B cell (primary cell): Measurements from ENCODE around the gene BTBD17. TPM values are rescaled to one million over a fixed set of nuclear protein-coding genes. Genes with fewer than 3 reads are reported as not detected.

Experiments
- ATAC-seq: fragments of 200-7000 bp; cut with Tn5 transposase; one replicate; pipeline ENCODE4 v1.10.0; 2021; ENCODE audit warnings: low read depth, mild to moderate bottlenecking, moderate number of reproducible peaks, moderate library complexity
- CTCF ChIA-PET: fragments of 350-600 bp; sonication (Branson Sonifier 250); formaldehyde crosslinking; loops from one replicate; lab custom pipeline; 2021; ENCODE audit warnings: antibody characterized with exemption, inconsistent platforms; lab: Charles Lee
- POLR2A ChIA-PET: fragments of 350-600 bp; sonication (Branson Sonifier 250); formaldehyde crosslinking; loops from one replicate; lab custom pipeline; 2021; ENCODE audit warnings: antibody characterized with exemption; lab: Charles Lee
- DNase-seq: peaks from one replicate; pipeline ENCODE4 v3.0.0; 2013
- H2AFZ ChIP-seq: 2 replicates; pipeline ENCODE4 v1.6.1; 2012; ENCODE audit warnings: mild to moderate bottlenecking, low read depth, low read length; ENCODE audit not compliant: insufficient read depth, poor library complexity, severe bottlenecking
- H3K27ac ChIP-seq, 2 donors: 1 replicate in 1 of 2; 2 replicates in 1 of 2; pipeline ENCODE4 v1.5.1; 2012 to 2013; ENCODE audit warnings: low read length in 2 of 2, mild to moderate bottlenecking in 2 of 2, moderate library complexity in 1 of 2
- H3K27me3 ChIP-seq, 4 experiments: fragments of 200-600 bp in 1 of 4; sonication (generic) in 1 of 4; replicated peaks in 1 of 4; 1 replicate in 2 of 4; 2 replicates in 2 of 4; pipeline versions ENCODE4 v1.6.1 to v1.7.0; 2013 to 2016; ENCODE audit warnings: low read length in 3 of 4, mild to moderate bottlenecking in 2 of 4, mixed read lengths in 1 of 4, moderate library complexity in 1 of 4; ENCODE audit not compliant: insufficient read depth in 4 of 4, control insufficient read depth in 3 of 4; ENCODE audit errors: control extremely low read depth in 1 of 4
- H3K36me3 ChIP-seq, 2 experiments: replicated peaks in 1 of 2; 1 replicate in 1 of 2; 2 replicates in 1 of 2; pipeline versions ENCODE4 v1.6.1 to v1.7.1; 2013; ENCODE audit warnings: low read length in 1 of 2; ENCODE audit not compliant: insufficient read depth in 2 of 2, control insufficient read depth in 1 of 2; ENCODE audit errors: control extremely low read depth in 1 of 2, extremely low read depth in 1 of 2
- H3K4me1 ChIP-seq, 2 donors: fragments of 200-600 bp in 1 of 2; sonication (generic) in 1 of 2; 1 replicate in 1 of 2; 2 replicates in 1 of 2; pipeline versions ENCODE4 v1.5.1 to v1.6.1; 2013 to 2017; ENCODE audit warnings: low read length in 2 of 2; ENCODE audit not compliant: control insufficient read depth in 2 of 2, insufficient read depth in 2 of 2
- H3K4me2 ChIP-seq: replicated peaks from 2 replicates; pipeline ENCODE3; 2012; ENCODE audit warnings: mild to moderate bottlenecking, low read depth, low read length; ENCODE audit not compliant: poor library complexity, severe bottlenecking
- H3K4me3 ChIP-seq, 5 experiments: fragments of 200-600 bp in 1 of 5; sonication (generic) in 1 of 5; 1 replicate in 3 of 5; 2 replicates in 2 of 5; pipeline versions ENCODE4 v1.5.1 to v1.7.0; 2011 to 2016; ENCODE audit warnings: low read length in 4 of 5, mild to moderate bottlenecking in 4 of 5, low read depth in 2 of 5, control low read depth in 1 of 5, moderate library complexity in 1 of 5; ENCODE audit not compliant: insufficient read depth in 1 of 5; ENCODE audit errors: control extremely low read depth in 1 of 5, extremely low read depth in 1 of 5
- H3K79me2 ChIP-seq: fragments of 200-600 bp; sonication (generic); one replicate; pipeline ENCODE4 v1.6.0; 2016; ENCODE audit warnings: low read length; ENCODE audit not compliant: control insufficient read depth, insufficient read depth
- H3K9ac ChIP-seq: fragments of 200-600 bp; sonication (generic); 2 replicates; pipeline ENCODE4 v1.6.1; 2017; ENCODE audit warnings: mild to moderate bottlenecking, low read length, moderate library complexity
- H3K9me3 ChIP-seq, 3 donors: one replicate each; pipeline versions ENCODE4 v1.6.1 to v1.7.1; 2013; ENCODE audit warnings: low read length in 2 of 3; ENCODE audit not compliant: control insufficient read depth in 2 of 3, insufficient read depth in 1 of 3; ENCODE audit errors: control extremely low read depth in 1 of 3
- H4K20me1 ChIP-seq: 2 replicates; pipeline ENCODE4 v1.6.0; 2012; ENCODE audit warnings: mild to moderate bottlenecking, low read length; ENCODE audit not compliant: insufficient read depth, control insufficient read depth, poor library complexity, severe bottlenecking
- H3K27ac Mint-ChIP-seq: one replicate; pipeline ENCODE4 v1.8.0; 2021; ENCODE audit warnings: mixed read lengths
- H3K27me3 Mint-ChIP-seq: one replicate; pipeline ENCODE4 v1.8.0; 2021; ENCODE audit warnings: mixed read lengths
- H3K4me1 Mint-ChIP-seq: one replicate; pipeline ENCODE4 v1.8.0; 2021; ENCODE audit warnings: mixed read lengths
- H3K4me3 Mint-ChIP-seq: one replicate; pipeline ENCODE4 v1.8.0; 2021; ENCODE audit warnings: mixed read lengths
- H3K9me3 Mint-ChIP-seq: one replicate; pipeline ENCODE4 v1.8.0; 2022; ENCODE audit warnings: mixed read lengths; ENCODE audit not compliant: insufficient read depth
- EZH2 ChIP-seq: IDR thresholded peaks from 2 replicates; pipeline ENCODE4 v1.6.1; 2012; ENCODE audit warnings: borderline replicate concordance, low read depth, mild to moderate bottlenecking, moderate library complexity, low read length; ENCODE audit not compliant: insufficient read depth, poor library complexity, severe bottlenecking
- WGBS: methylation state at CpG from one replicate; pipeline ENCODE4 v1.1.5; 2013; ENCODE audit warnings: missing lambda C conversion rate; ENCODE audit not compliant: insufficient coverage; 5-methylcytosine and 5-hydroxymethylcytosine counted together
- intact Hi-C: fragments of 100-400 bp; cut with micrococcal nuclease; formaldehyde crosslinking; loops from one replicate; pipeline ENCODE4 v1.10.0; 2022
- polyA plus RNA-seq: library from polyadenylated mRNA; depleted of rRNA; stranded (reverse); fragments of >200 nt; gene quantifications from 2 replicates; pipeline ENCODE4 v1.2.3, GENCODE V29; 2012
- total RNA-seq, 2 donors: library from RNA; stranded (reverse); fragments of 120-200 nt in 1 of 2; gene quantifications; 1 replicate in 1 of 2; 2 replicates in 1 of 2; pipeline versions ENCODE4 v1.2.3 to v1.2.4, GENCODE V29; 2013 to 2022
- TF ChIP-seq, protein P1 (sequence below): fragments of 200-600 bp; IDR thresholded peaks from one replicate; pipeline ENCODE4 v1.8.0; 2022; ENCODE audit warnings: antibody characterized with exemption, mild to moderate bottlenecking

Gene BTBD17
- total and polyA plus RNA-seq, 2 donors (not counting 1 experiment from before 2014, with no cell fraction given): not detected

DNA sequence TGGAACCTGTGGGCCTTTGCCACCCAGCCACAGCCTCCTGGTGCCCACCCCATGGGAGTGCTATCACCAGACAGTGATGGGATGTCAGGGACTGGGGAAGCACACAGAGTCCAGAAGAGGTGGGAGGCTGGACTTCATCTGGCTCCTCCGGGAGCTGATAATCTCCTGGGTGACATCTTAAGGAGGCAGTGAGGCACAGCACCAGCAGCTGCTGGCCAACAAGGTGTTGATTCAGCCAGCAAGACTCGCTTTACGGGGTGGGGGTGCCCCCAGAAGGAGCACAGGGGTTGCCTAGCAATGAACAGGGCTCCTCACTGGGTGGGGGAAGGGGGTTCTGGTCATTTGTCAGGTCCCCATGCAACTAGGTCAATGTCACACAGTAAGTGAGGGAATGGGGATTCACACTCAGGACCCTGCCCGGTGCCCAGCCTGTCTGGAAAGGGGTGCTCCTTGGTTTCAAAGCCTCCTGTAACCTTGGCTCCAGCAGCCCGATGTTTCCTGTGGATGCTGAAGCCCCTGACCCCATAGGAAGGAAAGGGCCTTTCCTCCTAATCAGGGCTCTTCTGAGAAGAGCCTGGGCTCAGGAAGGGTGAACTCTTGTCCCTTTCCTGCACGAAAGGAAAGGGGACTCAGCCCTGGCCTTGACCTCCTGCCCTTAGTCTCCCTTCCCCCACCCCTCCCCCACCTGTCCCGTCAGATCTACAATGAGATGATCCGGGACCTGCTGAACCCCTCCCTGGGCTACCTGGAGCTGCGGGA, 18.0 kb downstream of the BTBD17 start:
- Histone ChIP-seq H2AFZ (no peak overlapping the region), H3K36me3 (no peaks in the 10 kb centered on the region), H3K79me2 (no peaks in the 10 kb centered on the region), H3K27ac (no peak overlapping the region), H3K4me2 (no peak overlapping the region), H4K20me1 (no peaks in the 10 kb centered on the region), H3K27me3 (no peaks in the 10 kb centered on the region), H3K9me3 (no peaks in the 10 kb centered on the region), H3K4me1 (no peaks in the 10 kb centered on the region), H3K9ac (no peak overlapping the region), H3K4me3 (no peak overlapping the region)
- ChIA-PET POLR2A (no interaction called here), CTCF (no interaction called here)
- ATAC-seq: no peak
- H3K27me3 Mint-ChIP-seq: peaks cover 16% of the 10 kb centered on the region
- no peak for TF ChIP-seq EZH2
- TF ChIP-seq, protein P1, sequence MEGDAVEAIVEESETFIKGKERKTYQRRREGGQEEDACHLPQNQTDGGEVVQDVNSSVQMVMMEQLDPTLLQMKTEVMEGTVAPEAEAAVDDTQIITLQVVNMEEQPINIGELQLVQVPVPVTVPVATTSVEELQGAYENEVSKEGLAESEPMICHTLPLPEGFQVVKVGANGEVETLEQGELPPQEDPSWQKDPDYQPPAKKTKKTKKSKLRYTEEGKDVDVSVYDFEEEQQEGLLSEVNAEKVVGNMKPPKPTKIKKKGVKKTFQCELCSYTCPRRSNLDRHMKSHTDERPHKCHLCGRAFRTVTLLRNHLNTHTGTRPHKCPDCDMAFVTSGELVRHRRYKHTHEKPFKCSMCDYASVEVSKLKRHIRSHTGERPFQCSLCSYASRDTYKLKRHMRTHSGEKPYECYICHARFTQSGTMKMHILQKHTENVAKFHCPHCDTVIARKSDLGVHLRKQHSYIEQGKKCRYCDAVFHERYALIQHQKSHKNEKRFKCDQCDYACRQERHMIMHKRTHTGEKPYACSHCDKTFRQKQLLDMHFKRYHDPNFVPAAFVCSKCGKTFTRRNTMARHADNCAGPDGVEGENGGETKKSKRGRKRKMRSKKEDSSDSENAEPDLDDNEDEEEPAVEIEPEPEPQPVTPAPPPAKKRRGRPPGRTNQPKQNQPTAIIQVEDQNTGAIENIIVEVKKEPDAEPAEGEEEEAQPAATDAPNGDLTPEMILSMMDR: no peak
- no peaks in the 10 kb centered on the region for H3K4me1 Mint-ChIP-seq
- no peak for DNase-seq
- H3K4me3 Mint-ChIP-seq: no peak overlapping the region
- intact Hi-C loops: no loop called here
- no peaks in the 10 kb centered on the region for H3K9me3 Mint-ChIP-seq
- H3K27ac Mint-ChIP-seq: no peak overlapping the region
- 84% methylated on average over 6 of the region's 9 CpGs for WGBS

DNA sequence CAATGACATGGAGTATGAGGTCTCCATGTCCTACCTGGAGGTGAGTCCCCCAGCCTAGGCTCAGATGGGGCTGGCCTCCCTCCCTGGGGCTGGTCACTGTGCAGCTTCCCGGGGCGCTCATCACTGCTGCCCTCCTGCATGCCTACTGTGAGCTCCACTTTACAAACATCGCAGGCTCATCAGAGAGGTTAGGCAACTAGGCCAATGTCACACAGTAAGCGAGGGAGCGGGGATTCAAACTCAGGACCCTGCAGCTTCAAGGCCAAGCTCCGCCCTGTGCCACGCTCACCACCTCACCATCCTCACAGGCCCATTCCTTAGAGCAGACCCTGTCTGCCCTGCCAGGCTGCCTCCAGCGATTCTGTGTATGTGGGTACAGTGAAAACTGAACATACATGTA, 18.5 kb downstream of the BTBD17 start:
- Mint-ChIP-seq H3K4me3 (no peak overlapping the region), H3K27ac (no peak overlapping the region), H3K4me1 (no peaks in the 10 kb centered on the region), H3K27me3 (peaks cover 10% of the 10 kb centered on the region), H3K9me3 (no peaks in the 10 kb centered on the region)
- ATAC-seq (no peak), DNase-seq (no peak)
- Histone ChIP-seq H3K27me3 (no peaks in the 10 kb centered on the region), H3K4me3 (no peak overlapping the region), H3K4me1 (no peaks in the 10 kb centered on the region), H2AFZ (no peak overlapping the region), H3K9ac (no peak overlapping the region), H3K36me3 (no peaks in the 10 kb centered on the region), H3K79me2 (no peaks in the 10 kb centered on the region), H3K4me2 (no peak overlapping the region), H3K27ac (no peak overlapping the region), H3K9me3 (no peaks in the 10 kb centered on the region), H4K20me1 (no peaks in the 10 kb centered on the region)
- intact Hi-C loops: no loop called here
- WGBS: 100% methylated on average over 4 of the region's 8 CpGs
- CTCF ChIA-PET: no interaction called here
- POLR2A ChIA-PET: no interaction called here
- TF ChIP-seq EZH2: no peak
- TF ChIP-seq, protein P1: no peak
